Esophagus muscularis mucosa (tissue), 4 donors: Measurements from ENCODE around the gene FAM25A.
"Not testable (repeated sequence)": the region's sequence is repeated elsewhere in the genome, so short reads cannot be mapped to it uniquely, and the experiment has no call there.

Experiments
- CTCF ChIP-seq, 3 experiments: fragments of 200-600 bp in 2 of 3; fragments of 450-650 bp in 1 of 3; sonication (generic) in 2 of 3; IDR thresholded peaks; one replicate each; pipeline ENCODE4 v1.5.1; 2017 to 2019; ENCODE audit warnings: antibody characterized with exemption in 3 of 3, mild to moderate bottlenecking in 2 of 3, moderate library complexity in 1 of 3
- EP300 ChIP-seq: sonication (generic); formaldehyde crosslinking; IDR thresholded peaks from one replicate; pipeline ENCODE4 v1.6.1; 2017; ENCODE audit warnings: antibody characterized with exemption
- POLR2A ChIP-seq: fragments of 450-650 bp; IDR thresholded peaks from one replicate; pipeline ENCODE4 v1.6.1; 2017; ENCODE audit warnings: antibody characterized with exemption, moderate library complexity, mild to moderate bottlenecking, low read depth

GRCh38 chr10:87030419-87030818, 10.3 kb downstream of the FAM25A start:
- TF ChIP-seq CTCF (IDR thresholded peaks at IDR 0.05); POLR2A; EP300: not testable (repeated sequence)
